ENCODE measurements around the gene UBE2E2.

UBE2E2 gene

DNA sequence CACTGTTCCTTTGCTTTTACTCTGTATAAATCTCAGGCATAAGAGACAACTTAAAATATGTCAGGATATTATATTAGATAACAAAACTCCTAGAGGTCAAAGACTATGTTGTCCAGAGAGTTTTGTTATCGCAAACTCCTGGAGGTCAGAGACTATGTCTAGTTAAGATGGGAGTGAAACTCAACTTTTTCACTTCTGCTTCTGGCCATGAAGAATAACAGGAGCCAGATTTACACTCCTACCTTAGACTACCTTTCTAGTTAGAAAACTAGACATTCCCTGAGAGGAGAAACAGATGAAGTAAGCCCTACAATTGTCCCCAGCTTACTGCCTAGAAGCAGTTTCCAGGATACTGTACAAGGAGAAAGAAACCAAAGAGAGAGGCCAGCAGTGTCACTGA, 347.3 kb downstream of the UBE2E2 start:
- no peak overlapping the region for H3K4me3 ChIP-seq (replicated peaks; ENCODE audit: low read depth, low read length)
- DNase-seq (ENCODE audit: extremely low read depth, low read depth) = no peak
- TF ChIP-seq, protein P1, sequence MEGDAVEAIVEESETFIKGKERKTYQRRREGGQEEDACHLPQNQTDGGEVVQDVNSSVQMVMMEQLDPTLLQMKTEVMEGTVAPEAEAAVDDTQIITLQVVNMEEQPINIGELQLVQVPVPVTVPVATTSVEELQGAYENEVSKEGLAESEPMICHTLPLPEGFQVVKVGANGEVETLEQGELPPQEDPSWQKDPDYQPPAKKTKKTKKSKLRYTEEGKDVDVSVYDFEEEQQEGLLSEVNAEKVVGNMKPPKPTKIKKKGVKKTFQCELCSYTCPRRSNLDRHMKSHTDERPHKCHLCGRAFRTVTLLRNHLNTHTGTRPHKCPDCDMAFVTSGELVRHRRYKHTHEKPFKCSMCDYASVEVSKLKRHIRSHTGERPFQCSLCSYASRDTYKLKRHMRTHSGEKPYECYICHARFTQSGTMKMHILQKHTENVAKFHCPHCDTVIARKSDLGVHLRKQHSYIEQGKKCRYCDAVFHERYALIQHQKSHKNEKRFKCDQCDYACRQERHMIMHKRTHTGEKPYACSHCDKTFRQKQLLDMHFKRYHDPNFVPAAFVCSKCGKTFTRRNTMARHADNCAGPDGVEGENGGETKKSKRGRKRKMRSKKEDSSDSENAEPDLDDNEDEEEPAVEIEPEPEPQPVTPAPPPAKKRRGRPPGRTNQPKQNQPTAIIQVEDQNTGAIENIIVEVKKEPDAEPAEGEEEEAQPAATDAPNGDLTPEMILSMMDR (IDR thresholded peaks at IDR 0.05; ENCODE audit: low read depth, low read length, missing control alignments) = no peak

DNA sequence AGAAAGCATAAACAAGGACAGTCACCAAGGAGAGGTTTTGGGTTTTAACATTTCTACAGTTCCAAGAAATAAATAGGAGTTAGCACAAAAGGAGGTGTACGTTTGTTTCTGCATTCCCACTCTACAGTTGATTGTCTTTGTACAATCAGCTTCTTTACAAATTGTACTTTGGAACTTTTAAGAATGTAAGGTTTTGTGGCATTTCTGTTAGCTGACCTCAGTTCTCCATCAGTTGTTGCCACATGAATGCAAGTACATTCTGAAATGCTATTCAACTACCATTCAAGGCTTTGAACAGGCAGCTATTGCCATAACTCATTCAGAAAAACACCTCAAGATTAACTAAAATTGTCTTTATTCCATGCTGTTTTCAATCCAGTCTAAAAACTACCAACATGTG, 349.4 kb downstream of the UBE2E2 start:
- H3K4me3 ChIP-seq (replicated peaks; ENCODE audit: low read depth, low read length) = no peak overlapping the region
- DNase-seq (ENCODE audit: extremely low read depth, low read depth) = no peak
- TF ChIP-seq, protein P1 (IDR thresholded peaks at IDR 0.05; ENCODE audit: low read depth, low read length, missing control alignments) = no peak

DNA sequence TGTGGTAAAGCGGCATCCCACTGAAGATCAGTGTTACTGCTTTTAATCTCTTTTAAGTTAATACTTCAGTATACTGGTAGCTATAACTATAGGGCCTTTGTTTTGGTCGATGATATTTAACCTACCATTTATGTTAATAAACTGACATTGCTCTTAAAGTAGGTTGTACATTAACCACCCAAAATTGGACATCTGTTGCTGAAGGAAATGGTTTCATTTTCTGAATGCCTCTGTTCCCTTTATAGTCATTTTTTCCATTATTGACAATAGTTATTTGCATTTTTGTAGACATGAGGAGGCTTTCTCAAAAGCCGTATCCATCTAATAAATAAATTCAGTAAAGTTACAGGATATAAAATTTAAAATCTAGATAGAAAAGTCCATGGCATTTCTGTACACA, 350.2 kb downstream of the UBE2E2 start:
- TF ChIP-seq, protein P1 (IDR thresholded peaks at IDR 0.05; ENCODE audit: low read depth, low read length, missing control alignments) = no peak
- no peak overlapping the region for H3K4me3 ChIP-seq (replicated peaks; ENCODE audit: low read depth, low read length)
- no peak for DNase-seq (ENCODE audit: extremely low read depth, low read depth)

DNA sequence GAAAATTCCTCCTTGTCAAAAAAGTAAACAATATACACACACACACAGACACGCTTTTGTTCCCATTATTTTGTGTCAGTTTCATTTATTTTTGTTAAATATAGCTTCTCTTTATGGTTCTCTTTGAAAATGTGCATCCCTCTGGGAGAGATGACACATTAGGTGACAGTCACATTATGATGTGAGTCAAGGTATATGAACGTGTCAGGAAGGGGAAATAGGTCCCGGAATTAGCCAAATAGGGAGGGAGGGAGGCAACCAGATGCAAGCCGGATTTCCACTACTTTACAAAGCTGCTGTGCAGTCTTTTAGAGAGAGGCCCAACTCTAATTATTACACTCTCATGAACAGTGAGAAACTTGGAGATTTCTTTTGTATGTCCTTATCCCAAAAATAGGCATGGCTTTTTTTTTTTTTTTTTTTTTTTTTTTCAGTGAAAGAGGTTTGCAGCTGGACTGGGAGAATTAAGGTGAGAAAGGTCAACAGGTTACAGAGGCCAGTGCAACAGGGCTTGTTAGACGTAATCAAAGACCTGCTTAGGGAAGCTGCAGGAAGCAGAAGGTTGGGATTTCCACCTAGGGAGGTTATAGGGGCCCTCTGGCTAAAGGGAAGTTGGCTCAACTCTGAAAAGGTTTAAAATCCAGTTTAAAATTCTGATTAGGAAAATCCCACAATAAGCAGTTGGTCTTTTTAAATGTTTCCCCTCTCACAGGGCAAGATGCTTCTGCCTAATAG, 362.1 kb downstream of the UBE2E2 start:
- DNase-seq (ENCODE audit: extremely low read depth, low read depth) = no peak
- TF ChIP-seq, protein P1 (IDR thresholded peaks at IDR 0.05; ENCODE audit: low read depth, low read length, missing control alignments) = no peak
- no peak overlapping the region for H3K4me3 ChIP-seq (replicated peaks; ENCODE audit: low read depth, low read length)

DNA sequence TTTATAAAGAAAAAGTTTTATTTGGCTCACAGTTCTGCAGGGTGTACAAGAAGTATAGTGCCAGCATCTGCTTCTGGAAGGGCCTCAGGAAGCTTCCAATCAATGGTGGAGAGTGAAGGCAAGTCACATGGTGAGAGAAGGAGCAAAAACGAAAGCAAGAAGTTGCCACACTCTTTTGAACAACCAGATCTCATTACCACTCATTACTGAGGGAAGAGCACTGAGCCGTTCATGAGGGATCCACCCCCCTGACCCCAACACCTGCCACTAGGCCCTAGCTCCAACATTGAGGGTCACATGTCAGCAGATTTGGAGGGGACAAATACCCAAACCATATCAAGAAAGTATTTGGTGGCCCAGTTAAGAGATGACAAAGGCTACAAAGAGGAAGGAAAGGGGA, 363.4 kb downstream of the UBE2E2 start:
- TF ChIP-seq, protein P1 (IDR thresholded peaks at IDR 0.05; ENCODE audit: low read depth, low read length, missing control alignments) = no peak
- no peak for DNase-seq (ENCODE audit: extremely low read depth, low read depth)
- H3K4me3 ChIP-seq (replicated peaks; ENCODE audit: low read depth, low read length) = no peak overlapping the region

DNA sequence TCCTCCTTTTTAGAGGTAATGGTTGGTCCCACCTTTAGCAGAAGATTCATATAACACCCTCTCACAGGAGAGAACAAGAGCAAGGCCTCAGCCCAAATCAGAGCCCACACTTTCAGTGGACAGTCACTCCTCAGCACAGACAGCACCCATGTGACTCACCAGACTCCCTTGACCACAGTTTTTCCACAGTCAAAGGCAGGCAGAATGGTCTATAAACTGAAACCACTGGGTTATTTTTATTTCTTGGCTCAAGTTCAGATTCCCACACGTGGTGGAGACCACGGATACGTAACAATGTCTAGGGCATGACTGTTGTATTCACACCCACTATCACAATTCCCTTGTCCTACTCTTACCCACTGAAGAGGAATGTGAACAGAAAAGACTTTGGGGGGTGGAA, 364.8 kb downstream of the UBE2E2 start:
- TF ChIP-seq, protein P1 (IDR thresholded peaks at IDR 0.05; ENCODE audit: low read depth, low read length, missing control alignments) = no peak
- peak; percentile 67 for DNase-seq (ENCODE audit: extremely low read depth, low read depth)
- H3K4me3 ChIP-seq (replicated peaks; ENCODE audit: low read depth, low read length) = no peak overlapping the region

DNA sequence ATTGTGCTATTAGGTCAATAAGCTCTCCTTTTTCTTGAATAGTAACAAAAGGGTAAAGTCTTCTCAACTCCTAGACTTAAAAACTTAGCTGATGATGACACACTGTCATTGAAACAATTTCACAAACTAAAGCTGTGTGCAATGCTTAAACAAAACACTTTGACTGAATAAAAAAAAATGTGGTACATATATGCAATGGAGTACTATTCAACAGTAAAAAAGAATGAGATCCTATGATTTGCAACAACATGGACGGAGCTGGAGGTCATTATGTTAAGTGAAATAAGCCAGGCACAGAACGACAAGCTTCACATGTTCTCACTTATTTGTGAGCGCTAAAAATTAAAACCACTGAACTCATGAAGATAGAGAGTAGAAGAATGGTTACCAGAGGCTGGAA, 370.7 kb downstream of the UBE2E2 start:
- no peak for DNase-seq (ENCODE audit: extremely low read depth, low read depth)
- TF ChIP-seq, protein P1 (IDR thresholded peaks at IDR 0.05; ENCODE audit: low read depth, low read length, missing control alignments) = no peak
- no peak overlapping the region for H3K4me3 ChIP-seq (replicated peaks; ENCODE audit: low read depth, low read length)

Data from HFF-Myc (cell line).